ENCODE results near the gene SLC35E2B. TPM values are rescaled to one million over a fixed set of nuclear protein-coding genes. Genes with fewer than 3 reads are reported as not detected.
"Not testable (repeated sequence)": the region's sequence is repeated elsewhere in the genome, so short reads cannot be mapped to it uniquely, and the experiment has no call there.

SLC35E2B gene
- polyA plus RNA-seq, 3 donors, result 59.0 to 65.3 (median 61.1) TPM

DNA sequence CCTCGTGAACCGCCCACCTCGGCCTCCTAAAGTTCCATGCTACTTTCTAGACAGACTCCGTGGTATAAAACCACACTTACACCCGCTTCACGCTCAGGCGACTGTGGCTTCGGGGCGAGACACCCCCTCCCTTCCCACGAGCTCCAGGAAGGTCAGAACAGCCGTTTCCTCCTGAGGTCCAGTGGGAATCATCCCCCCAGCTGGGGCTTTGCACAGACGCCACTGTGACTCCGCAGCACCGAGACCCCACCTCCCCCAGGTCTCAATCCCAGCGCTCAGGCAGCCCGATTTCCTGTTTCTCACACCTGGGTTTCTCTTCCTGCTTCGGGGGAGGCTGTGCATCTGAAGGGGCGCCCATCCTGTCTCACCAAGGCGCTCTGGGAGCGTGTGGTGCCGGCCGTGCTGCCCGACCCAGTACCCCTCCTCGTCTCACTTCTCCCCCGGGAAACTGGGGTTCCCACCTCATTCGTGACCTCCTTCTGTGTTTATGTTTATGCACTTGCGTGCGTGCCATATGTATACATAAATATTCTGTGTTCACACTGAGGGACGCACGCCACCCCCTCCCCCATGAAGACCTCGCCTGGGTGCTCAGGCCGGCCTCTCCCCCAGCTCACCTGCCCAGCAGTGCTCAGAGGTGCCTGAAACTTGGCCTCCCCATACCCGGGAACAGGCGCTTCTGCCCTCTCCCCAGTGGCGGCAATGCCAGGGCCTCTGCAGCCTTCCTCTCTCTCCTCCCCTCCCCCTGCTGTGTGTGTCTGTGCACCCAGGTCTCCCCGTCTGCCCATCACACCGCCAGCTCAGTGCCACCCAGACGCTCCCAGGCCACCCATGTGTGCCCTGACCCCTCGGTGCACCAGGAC is 14.6 kb downstream of the SLC35E2B start:
- no peak for DNase-seq (ENCODE audit: low read depth in 3 of 3, low spot score in 2 of 3)

DNA sequence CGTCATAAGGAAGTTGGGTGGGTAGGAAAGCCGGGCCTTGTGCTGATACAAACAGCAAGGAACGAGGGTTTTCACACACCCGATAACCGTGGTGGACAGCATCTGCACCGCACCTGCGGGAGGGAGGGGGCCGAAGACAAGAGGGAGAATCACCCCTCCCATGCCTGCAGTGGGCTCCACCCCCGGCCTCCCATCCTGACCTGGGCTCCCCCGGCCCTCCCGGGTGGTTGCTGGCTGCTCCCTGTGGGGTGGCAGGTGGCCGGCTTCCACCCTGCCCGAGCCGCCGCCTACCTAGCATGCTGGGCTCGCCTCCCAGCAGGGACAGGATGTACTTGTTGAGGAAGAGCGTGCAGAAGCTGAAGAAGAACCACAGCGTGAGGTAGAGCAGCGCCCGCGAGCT is 16.5 kb downstream of the SLC35E2B start:
- not testable (repeated sequence) for DNase-seq (ENCODE audit: low read depth in 3 of 3, low spot score in 2 of 3)

DNA sequence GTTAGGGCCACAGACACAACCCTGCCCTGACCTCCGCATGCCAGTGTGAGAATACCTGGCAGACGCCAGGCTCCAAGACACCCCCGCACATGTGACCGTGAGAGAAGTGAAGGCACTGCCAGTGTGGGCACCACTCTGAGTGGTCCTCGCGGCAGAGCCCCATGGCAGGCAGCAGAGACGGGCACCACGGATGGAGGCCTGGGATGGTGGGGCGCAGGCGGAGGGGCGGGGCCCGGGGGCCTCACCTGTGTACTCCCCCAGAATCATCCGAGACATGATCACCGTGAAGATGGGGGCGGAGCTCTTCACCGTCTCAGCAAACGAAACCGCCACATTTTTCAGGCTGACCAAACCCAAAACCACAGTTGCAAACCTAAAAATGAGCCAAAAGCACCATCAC is 17.4 kb downstream of the SLC35E2B start:
- not testable (repeated sequence) for DNase-seq (ENCODE audit: low read depth in 3 of 3, low spot score in 2 of 3)

DNA sequence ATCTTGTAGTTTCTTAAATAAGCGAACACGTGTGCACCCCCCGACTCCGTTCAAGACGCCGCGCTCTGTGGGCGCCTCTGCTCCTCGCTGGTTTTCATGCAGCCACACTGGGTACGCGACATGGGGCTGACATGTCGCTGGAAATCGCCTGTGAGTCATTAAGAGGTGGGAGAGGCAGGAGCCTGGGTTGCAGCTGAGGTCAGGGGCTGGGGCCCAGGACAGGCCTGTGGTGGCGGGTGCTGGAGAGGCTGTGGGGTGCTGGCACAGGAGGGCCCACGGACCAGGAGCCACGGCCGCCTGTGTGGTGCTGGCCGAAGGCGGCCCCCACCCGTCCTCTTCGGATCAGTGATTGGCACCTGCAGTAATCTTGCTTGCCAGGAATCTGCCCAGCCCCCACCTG is 17.8 kb downstream of the SLC35E2B start:
- DNase-seq (ENCODE audit: low read depth in 3 of 3, low spot score in 2 of 3), result not testable (repeated sequence)

DNA sequence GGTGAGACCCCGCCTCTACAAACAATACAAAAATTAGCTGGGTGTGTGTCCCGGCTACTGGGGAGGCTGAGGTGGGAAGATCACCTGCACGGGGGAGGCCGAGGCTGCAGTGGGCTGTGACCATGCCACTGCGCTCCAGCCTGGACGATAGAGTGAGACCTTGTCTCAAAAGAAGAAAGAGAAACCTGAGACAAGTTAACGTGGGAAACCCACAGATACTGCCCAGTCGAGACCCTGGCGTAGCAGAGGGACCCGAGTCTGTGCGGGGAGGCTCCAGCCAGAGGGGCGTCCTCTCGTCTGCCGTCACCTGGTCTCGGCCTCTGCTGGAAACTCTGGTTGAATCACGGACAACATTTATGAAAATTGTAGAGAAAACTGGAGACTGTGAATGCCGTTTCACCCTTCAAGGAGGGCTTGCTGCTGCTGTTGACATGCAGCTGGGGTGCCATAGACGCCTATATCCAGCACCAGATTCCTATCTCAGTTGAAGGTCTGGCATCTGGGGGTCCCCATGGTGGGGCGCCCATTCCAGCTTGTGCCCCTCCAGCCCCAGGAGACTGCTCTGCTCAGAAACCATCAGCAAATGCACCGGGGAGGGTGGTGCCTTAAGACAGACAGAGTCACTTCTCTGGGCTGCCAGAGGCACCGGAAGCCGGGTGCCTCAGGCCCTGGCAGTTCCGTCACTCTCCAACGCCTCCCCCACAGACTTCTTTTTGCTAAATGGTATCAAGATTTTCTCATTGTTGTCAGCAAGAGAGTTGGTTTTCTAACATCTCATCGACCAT is 20.2 kb downstream of the SLC35E2B start:
- no peak for DNase-seq (ENCODE audit: low read depth in 3 of 3, low spot score in 2 of 3)

DNA sequence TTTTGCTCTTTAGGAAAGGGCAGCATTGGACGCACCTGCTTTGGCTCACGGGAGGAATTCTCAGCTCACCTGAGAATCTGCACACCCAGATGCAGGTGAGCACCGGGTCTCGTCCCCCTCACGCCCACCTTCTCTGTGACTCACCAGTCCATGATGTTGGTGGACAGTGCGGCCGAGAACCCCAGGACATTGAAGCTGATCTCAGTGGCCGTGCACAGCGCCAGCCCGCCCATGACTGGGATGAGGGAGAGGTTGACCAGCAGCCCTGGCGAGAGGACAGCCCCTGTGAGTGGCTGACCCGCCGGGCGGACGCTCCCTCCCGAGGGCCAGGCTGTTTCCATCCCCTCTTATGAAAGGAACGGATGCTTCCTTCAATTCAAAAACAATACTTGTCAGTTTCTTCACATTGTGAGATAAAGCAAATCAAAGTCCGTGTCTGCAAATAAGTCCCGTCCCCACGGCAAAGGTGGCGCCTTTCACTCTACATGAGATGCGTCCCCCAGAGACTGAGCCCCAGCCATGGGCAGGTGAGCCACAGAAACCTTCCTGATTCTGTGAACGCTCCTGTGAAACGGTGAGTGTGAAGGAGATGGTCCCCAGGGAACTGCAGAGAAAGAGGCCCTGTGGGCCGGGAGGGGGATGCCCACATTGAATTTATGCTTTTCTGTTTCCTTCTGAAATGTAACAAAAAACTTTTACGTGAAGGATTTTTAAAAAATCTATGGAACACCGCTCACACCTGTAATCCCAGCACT is 21.1 kb downstream of the SLC35E2B start:
- DNase-seq (ENCODE audit: low read depth in 3 of 3, low spot score in 2 of 3), result no peak

DNA sequence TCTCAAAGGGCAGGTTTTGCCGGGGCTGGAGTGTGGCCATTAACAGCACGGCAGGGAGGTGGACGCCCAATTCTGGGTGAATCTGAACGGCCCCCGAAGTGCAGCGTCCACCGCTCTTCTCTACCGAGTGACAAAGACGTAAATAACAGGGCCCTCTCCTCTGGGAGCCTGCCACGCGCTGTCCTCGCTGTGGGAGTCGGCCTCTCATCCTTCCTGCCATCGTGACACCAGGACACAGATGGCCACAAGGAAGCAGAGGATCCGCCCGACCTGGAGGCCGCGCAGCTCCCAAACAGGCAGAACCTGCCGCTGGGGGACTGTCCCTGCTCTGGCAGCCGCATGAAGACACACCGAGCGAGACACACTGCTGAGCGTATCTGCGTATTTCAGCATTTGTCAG is 21.7 kb downstream of the SLC35E2B start:
- DNase-seq (ENCODE audit: low read depth in 3 of 3, low spot score in 2 of 3), result no peak

DNA sequence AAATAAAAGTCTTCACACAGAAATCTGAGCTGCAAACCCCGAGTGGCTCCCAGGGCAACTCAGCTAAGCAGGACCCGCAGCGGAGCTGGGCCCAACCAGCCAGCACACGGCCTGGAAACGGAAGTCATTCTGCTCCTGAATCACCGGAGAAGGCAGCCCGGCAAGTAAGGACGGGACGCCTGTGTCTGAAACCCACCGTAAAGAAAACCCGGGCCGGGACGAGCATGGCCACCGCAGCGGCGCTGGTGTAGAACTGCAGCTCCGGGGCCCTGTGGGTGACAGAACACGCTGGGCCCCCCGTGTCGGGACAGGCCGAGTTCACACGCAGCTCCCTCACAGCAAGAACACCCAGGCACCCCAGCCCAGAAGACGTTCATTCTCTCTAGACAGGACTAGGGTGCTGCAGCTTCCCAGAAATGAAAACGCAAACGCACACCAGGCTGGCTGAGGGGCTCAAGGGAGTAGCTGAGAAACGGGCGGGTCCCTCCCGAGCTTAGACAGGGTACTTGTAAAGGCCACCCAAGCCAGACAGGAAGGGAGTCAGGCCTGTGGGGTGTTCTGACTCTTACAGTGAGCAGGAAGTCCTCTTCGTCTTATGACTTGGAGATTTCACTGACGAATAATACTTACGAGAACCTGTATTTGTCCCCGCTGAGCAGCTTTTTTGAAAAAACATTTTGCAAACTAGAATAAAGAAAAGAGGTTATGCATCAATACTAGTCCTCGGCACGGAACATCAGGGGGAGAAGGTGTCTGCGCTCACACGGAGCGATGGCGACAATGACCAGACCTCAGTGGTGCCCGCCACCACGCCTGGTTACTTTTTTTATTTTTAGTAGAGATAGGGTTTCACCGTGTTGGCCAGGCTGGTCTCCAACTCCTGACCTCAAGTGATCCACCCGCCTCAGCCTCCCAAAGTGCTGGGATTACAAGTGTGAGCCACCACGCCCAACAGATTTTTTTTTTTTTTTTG is 22.8 kb downstream of the SLC35E2B start:
- no peak for DNase-seq (ENCODE audit: low read depth in 3 of 3, low spot score in 2 of 3)

DNA sequence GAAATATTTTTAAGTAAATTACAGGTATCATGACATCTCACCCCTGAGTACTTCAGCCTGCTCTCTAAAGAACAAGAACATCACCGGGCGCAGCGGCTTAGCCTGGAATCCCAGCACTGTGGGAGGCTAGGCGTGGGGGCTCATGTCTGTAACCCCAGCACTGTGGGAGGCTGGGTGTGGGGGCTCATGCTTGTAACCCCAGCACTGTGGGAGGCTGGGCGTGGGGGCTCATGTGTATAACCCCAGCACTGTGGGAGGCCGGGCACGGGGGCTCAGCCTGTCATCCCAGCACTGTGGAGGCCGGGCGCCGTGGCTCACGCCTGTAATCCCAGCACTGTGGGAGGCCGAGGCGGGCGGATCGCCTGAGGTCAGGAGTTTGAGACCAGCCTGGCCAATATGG is 26.1 kb downstream of the SLC35E2B start:
- DNase-seq (ENCODE audit: low read depth in 3 of 3, low spot score in 2 of 3), result no peak

DNA sequence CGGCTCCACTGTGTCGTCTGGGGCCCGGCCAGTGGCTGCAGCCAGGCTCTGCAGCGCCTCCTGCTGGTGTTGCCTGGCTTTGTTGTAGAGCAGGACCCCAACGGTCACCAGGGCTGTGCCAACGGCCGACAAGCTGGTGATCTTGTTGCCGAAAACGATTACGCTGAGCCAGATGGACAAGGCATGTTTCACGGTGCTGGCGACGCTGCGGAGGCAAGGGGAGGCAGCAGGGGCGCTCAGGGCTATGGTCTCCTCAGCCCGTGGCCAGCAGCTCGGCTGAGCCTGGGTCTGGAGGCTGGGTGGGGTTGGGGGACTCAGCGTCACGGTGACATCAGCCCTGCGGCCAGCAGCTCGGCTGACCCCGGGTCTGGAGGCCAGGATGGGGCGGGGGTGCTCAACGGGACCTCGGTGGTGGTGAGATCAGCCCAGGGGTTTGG is 26.8 kb downstream of the SLC35E2B start:
- DNase-seq (ENCODE audit: low read depth in 3 of 3, low spot score in 2 of 3), result no peak

DNA sequence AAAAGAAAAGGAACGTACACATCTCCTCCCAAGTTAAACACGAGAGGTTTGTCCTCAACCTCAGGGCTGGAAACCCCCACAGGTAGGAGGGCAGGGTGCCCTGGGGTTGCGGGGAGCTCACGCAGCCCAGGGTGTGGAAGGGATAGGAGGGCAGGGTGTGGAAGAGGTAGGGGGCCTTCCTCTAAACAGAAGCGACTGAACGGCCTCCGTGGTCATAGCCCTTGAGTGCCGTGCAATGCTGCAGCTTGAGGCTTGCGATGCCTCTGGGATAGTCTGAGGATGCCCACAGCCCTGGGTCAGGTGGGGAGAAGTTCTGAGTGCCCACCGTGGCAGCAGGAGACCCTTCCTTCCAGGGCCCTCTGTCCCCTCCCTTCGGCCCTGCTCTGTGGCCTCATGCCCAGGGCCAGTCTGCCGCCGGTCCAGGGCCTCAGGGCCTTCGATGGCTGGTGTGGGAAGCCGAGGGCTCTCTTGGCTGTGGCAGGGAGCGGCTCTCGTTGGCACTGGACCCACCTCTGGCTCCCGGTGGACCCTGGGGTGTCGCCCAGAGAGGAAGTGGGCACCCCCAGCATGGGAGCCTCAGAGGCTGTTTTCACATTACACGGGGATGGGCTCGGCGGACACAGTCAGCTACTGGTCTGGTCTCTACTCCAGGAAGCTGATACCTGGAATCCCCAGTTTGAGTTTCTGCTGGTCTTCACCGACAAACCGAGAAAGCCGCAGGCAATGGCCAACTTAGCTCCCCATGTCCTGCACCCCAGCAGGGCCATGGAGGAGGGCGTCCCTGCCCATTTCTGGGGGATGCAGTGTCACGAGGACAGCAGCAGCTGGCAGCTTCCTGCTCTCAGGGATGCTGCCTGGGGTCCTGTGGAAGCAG is 27.4 kb downstream of the SLC35E2B start:
- no peak for DNase-seq (ENCODE audit: low read depth in 3 of 3, low spot score in 2 of 3)

DNA sequence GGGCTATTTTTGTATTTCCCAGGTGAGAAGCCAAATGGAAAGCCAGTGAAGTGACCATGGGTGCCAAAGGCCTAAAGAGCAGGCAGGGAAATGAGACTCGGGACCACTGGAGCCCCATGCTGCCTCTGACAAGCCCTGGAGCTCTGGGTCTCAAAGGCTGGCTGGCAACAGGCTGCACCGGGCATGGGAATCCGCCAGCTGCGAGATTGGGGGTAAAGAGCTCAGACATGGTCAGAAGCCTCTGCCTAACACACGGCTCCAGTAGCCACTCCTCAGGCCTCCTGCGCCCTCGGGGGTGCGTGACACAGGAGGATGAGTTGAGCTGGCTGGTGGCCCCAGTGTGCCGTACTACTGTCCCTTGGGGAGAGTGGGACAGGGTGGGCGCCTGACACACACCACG is 28.3 kb downstream of the SLC35E2B start:
- not testable (repeated sequence) for DNase-seq (ENCODE audit: low read depth in 3 of 3, low spot score in 2 of 3)

DNA sequence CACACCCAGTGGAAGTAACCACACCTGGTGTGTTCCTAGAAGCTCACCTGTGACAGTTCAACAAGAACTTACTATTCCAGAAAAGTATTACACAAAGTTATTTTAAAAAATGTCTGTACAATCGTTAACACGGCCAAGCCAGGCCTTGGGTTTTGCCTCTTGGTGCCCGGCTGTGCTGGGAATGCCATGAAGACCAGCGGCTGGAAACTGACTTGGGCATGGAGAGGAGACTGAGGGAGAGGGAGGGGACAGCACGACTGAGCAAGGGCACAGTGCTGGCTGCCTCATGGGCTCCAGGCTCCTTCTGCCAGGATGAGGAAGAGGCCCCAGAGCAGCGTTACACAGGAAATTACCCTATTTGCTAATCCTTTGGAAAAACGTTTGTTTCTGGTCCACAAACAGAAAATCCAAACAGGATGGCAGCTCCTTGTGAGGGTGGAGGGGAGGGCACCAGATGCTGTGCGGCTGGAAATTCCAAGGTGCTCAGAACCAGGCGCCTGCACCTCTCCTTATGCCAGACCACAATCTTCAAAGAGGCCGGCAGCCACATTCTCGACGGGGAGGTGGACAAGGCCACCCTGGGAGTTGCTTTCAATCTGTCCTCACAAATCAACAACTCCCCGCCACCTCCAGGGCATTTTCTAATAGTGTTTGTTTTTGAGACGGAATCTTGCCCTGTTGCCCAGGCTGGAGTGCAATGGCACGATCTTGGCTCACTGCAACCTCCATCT is 29.6 kb downstream of the SLC35E2B start:
- not testable (repeated sequence) for DNase-seq (ENCODE audit: low read depth in 3 of 3, low spot score in 2 of 3)

DNA sequence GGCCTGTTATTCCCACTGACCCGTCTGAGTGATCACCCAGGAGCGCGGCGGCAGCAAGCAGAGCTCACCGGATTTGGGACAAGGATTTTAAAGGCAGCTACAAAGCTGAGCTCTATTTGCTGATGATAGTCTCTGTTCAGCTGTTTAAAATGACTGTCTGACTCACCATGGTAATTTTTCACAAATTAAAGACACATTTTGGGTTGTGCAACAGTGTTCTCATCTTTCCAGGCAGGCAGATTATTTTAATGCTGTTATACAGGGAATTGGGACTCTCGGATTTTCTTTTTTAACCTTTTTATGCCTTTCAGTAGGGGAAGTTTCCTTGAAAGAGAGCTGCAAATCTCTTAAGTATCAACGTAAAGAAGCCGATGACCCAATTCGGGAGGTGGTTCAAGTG is 30.2 kb downstream of the SLC35E2B start:
- not testable (repeated sequence) for DNase-seq (ENCODE audit: low read depth in 3 of 3, low spot score in 2 of 3)

DNA sequence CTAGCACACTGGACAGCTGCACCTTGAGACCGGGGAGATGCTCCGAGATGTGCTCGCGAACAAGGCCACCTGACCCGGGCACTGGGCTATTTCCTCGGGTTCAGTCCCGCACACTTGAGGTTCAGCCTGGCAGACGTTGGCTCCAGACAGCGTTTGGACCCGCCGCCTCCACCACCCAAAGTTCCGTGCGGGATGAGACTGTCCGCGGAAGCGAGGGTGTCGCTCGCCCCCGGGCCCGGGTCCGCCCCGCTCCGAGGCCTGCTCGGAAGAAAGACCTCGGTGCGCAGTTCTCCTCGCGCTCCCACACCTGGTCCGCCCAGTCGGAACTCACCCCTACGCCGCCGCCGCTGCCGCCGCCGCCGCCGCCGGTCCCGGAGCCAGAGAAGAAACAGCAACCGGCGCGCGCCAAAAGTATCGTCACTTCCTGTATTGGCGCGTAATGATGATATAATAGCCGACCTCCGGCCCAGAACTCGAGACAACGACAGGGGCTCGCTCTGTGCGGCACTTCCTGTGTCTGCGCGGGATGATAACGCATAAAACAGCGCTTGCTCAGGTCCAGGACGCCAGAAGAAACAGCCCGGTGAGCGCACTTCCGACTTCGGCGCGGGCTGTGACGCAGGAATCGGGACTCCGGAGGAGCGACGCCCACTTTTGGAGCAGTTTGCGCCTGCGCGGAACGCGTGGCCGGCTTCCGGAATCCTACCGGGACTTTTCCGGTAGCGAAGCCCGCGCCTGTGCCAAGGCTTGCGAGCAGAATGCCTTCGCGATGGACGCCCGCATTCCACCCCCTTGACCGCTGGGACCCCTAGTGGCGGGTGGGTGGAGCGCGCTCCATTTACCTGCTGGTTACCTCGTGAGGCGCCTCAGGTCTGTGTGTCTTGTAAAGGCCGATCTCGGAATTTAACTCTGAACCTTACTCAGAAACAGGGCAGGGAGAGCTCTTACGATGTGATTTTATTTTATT is 33.7 kb downstream of the SLC35E2B start, which contains the start of gene CDK11B:
Gene CDK11B (minus strand): TSS at position 422 of the 967 bp plus-strand sequence. CDS start 1,519 bp downstream, outside the sequence.
- peak; percentile 84 to 92 (median 88) for DNase-seq (ENCODE audit: low read depth in 3 of 3, low spot score in 2 of 3)

DNA sequence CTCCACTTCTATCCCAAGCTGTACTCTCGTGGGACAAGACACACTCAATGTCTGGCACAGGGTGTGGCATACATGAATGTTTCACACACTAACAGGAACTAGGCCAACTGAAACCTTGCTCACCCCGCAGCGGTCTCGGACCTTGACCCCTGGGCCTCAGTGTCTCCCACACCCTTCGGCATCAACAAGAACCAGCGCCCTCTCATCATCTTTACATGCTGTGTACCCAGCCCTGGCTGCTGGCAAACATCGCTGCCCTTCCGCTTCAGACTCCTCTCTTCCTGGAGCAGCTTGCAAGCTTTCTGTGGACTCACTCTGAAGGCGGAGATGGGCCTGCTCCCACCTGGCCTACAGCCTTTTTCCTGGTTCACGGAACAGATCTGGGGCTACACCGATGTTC is 44.3 kb downstream of the SLC35E2B start:
- DNase-seq (ENCODE audit: low read depth in 3 of 3, low spot score in 2 of 3), result not testable (repeated sequence)

Measured in right renal cortex interstitium (tissue), 3 donors.